Smooth muscle cell of the umbilical artery (primary cell): ENCODE results near the gene CHMP1B. TPM values are rescaled to one million over a fixed set of nuclear protein-coding genes. Genes with fewer than 3 reads are reported as not detected.

Experiments used
- total RNA-seq: library from RNA; depleted of rRNA; stranded (reverse); fragments of >200 nt; gene quantifications from 2 replicates; pipeline ENCODE4 v1.2.3, GENCODE V29; 2014

CHMP1B gene
- total RNA-seq, result 47.5 and 50.7 TPM in 2 replicates

GRCh38 chr18:11851146-11851805 lies at the start of gene CHMP1B:
Gene CHMP1B (plus strand): TSS chr18:11851413. CDS start chr18:11851512, 99 bp downstream.

Other genes starting within 250 kb of the CHMP1B start
- not detected in 2 replicates for gene SLC35G4, start 241.8 kb upstream of the CHMP1B start, total RNA-seq
- 0.32 and 0.89 TPM in 2 replicates for gene GNAL, start 162.1 kb upstream of the CHMP1B start, total RNA-seq
- gene MPPE1, start 56.9 kb downstream of the CHMP1B start, total RNA-seq, result 25.9 and 37.7 TPM in 2 replicates
- gene IMPA2, start 130.1 kb downstream of the CHMP1B start, total RNA-seq, result 1.2 and 3.9 TPM in 2 replicates
- gene ANKRD62, start 242.4 kb downstream of the CHMP1B start, total RNA-seq, result not detected in 2 replicates